ENCODE results near the gene CACNA1H.

Gene CACNA1H

GRCh38 chr16:1117176-1117900 lies 35.6 kb upstream of the CACNA1H start:
- TF ChIP-seq CTCF (conservative IDR thresholded peaks at IDR 0.05; ENCODE audit: low read depth): no peak
- CTCF ChIA-PET: interaction anchor here (1.2 kb wide), 1 partner anchor 11 kb away, joined by 3 read pairs; no protein-coding TSS in a partner anchor
- POLR2A ChIA-PET (ENCODE audit: low non-redundant PET): no interaction called here
- H3K27ac ChIP-seq: no peak overlapping the region
- no peak for DNase-seq (ENCODE audit: low spot score)

- ChIA-PET POLR2A (ENCODE audit: low non-redundant PET) (no interaction called here), CTCF (no interaction called here)
- no peak overlapping the region for H3K27ac ChIP-seq
- no peak for DNase-seq (ENCODE audit: low spot score)
- TF ChIP-seq CTCF (conservative IDR thresholded peaks at IDR 0.05; ENCODE audit: low read depth): no peak
Observed at GRCh38 chr16:1117926-1118325, 35.0 kb upstream of the CACNA1H start.

- DNase-seq (ENCODE audit: low spot score): no peak
- no peak overlapping the region for H3K27ac ChIP-seq
- CTCF ChIA-PET: no interaction called here
- POLR2A ChIA-PET (ENCODE audit: low non-redundant PET): no interaction called here
- TF ChIP-seq CTCF (conservative IDR thresholded peaks at IDR 0.05; ENCODE audit: low read depth): no peak
Observed at GRCh38 chr16:1119129-1119528, 33.8 kb upstream of the CACNA1H start.

GRCh38 chr16:1119766-1120576 lies 32.9 kb upstream of the CACNA1H start:
- H3K27ac ChIP-seq: no peak overlapping the region
- CTCF ChIA-PET: interaction anchor here (0.6 to 0.8 kb wide), 2 partner anchors 13 to 17 kb away, joined by 3 read pairs; no protein-coding TSS in a partner anchor
- no peak for DNase-seq (ENCODE audit: low spot score)
- no peak for TF ChIP-seq CTCF (conservative IDR thresholded peaks at IDR 0.05; ENCODE audit: low read depth)
- POLR2A ChIA-PET (ENCODE audit: low non-redundant PET): no interaction called here

- ChIA-PET POLR2A (ENCODE audit: low non-redundant PET) (no interaction called here), CTCF (interaction anchor here (0.6 to 0.8 kb wide), 2 partner anchors 12 to 18 kb away, joined by 3 read pairs; no protein-coding TSS in a partner anchor)
- DNase-seq (ENCODE audit: low spot score): no peak
- no peak overlapping the region for H3K27ac ChIP-seq
- no peak for TF ChIP-seq CTCF (conservative IDR thresholded peaks at IDR 0.05; ENCODE audit: low read depth)
Observed at GRCh38 chr16:1120577-1120941, 32.3 kb upstream of the CACNA1H start.

GRCh38 chr16:1121009-1121408 lies 31.9 kb upstream of the CACNA1H start:
- POLR2A ChIA-PET (ENCODE audit: low non-redundant PET): no interaction called here
- no peak overlapping the region for H3K27ac ChIP-seq
- no peak for TF ChIP-seq CTCF (conservative IDR thresholded peaks at IDR 0.05; ENCODE audit: low read depth)
- CTCF ChIA-PET: interaction anchor here (0.6 kb wide), 1 partner anchor 12 kb away, joined by 3 read pairs; no protein-coding TSS in a partner anchor
- no peak for DNase-seq (ENCODE audit: low spot score)
